HepG2 (cell line): Measurements from ENCODE around the gene PSEN2. TPM values are rescaled to one million over a fixed set of nuclear protein-coding genes. Genes with fewer than 3 reads are reported as not detected.

Source experiments
- ATAC-seq: fragments of 200-7000 bp; cut with Tn5 transposase; 3 replicates; pipeline ENCODE4 v1.9.1; 2020; ENCODE audit warnings: mild to moderate bottlenecking, moderate library complexity
- BruUV-seq: library from RNA; stranded (reverse); fragments of 400-500 nt; replicated peaks from 2 replicates; lab custom pipeline; 2021; lab: Mats Ljungman, UMichigan
- CTCF ChIA-PET: fragments of 300-600 bp; formaldehyde crosslinking; extraction: SDS; loops from one replicate; lab custom pipeline; 2021; ENCODE audit warnings: low total read pairs, inconsistent platforms, low intra/inter-chr PET ratio; lab: Yijun Ruan, JAX
- POLR2A ChIA-PET: fragments of 350-600 bp; sonication (Branson Sonifier 250); formaldehyde crosslinking; loops from one replicate; lab custom pipeline; 2020; ENCODE audit warnings: antibody characterized with exemption, inconsistent platforms; lab: Yijun Ruan, JAX
- DNase-seq: peaks from one replicate; pipeline ENCODE4 v3.0.0-alpha.2; 2015; ENCODE audit warnings: low spot score
- FAIRE-seq: peaks from 3 replicates; lab custom pipeline; 2011; peaks lifted over from hg19 to GRCh38; lab: Jason Lieb, UNC
- H2AFZ ChIP-seq: one replicate; pipeline ENCODE4 v1.6.1; 2011; ENCODE audit warnings: low read length, inconsistent platforms
- H3K27ac ChIP-seq: fragments of 300-600 bp; 3 replicates; pipeline ENCODE4 v1.8.0; 2011; ENCODE audit warnings: mixed run types, mild to moderate bottlenecking, mixed read lengths, low read length, inconsistent platforms; ENCODE audit not compliant: insufficient read depth; ENCODE audit errors: extremely low read length
- H3K27me3 ChIP-seq, 2 experiments: fragments of 200-600 bp in 1 of 2; 2 replicates in 1 of 2; 3 replicates in 1 of 2; pipeline versions ENCODE4 v1.6.0 to v1.8.0; 2011; ENCODE audit warnings: low read length in 2 of 2, mild to moderate bottlenecking in 2 of 2, moderate library complexity in 2 of 2, inconsistent platforms in 1 of 2; ENCODE audit not compliant: insufficient read depth in 2 of 2, control insufficient read depth in 1 of 2
- H3K36me3 ChIP-seq, 2 experiments: fragments of 200-600 bp in 1 of 2; replicated peaks in 1 of 2; 2 replicates in 1 of 2; 3 replicates in 1 of 2; pipeline versions ENCODE4 v1.5.1 to v1.8.0; 2011; ENCODE audit warnings: low read length in 2 of 2, inconsistent platforms in 1 of 2; ENCODE audit not compliant: insufficient read depth in 2 of 2, control insufficient read depth in 1 of 2
- H3K4me1 ChIP-seq: 2 replicates; pipeline ENCODE4 v1.5.1; 2012; ENCODE audit warnings: low read length, inconsistent platforms; ENCODE audit not compliant: insufficient read depth
- H3K4me2 ChIP-seq: 2 replicates; pipeline ENCODE4 v1.6.0; 2011; ENCODE audit warnings: low read depth, low read length, inconsistent platforms
- H3K4me3 ChIP-seq, 3 experiments: fragments of 200-600 bp in 1 of 3; sonication (generic), shearing (Covaris generic) in 1 of 3; replicated peaks in 1 of 3; 2 replicates each; pipeline ENCODE4 v1.5.1; 2011 to 2016; ENCODE audit warnings: low read length in 3 of 3, inconsistent platforms in 2 of 3, low read depth in 2 of 3, mild to moderate bottlenecking in 2 of 3, control low read depth in 1 of 3, mixed read lengths in 1 of 3; ENCODE audit not compliant: insufficient read depth in 1 of 3
- H3K79me2 ChIP-seq: one replicate; pipeline ENCODE4 v1.6.1; 2011; ENCODE audit warnings: low read length, inconsistent platforms; ENCODE audit not compliant: insufficient read depth
- H3K9ac ChIP-seq: 2 replicates; pipeline ENCODE4 v1.6.0; 2011; ENCODE audit warnings: mild to moderate bottlenecking, low read depth, low read length, inconsistent platforms; ENCODE audit not compliant: insufficient read depth
- H3K9me3 ChIP-seq: 2 replicates; pipeline ENCODE4 v1.5.1; 2012; ENCODE audit warnings: mild to moderate bottlenecking, low read length
- H4K20me1 ChIP-seq: 2 replicates; pipeline ENCODE4 v1.6.0; 2011; ENCODE audit warnings: inconsistent platforms, mild to moderate bottlenecking, low read length, moderate library complexity; ENCODE audit not compliant: insufficient read depth
- CTCF ChIP-seq: sonication (generic); formaldehyde crosslinking; IDR thresholded peaks from 2 replicates; pipeline ENCODE4 v1.5.0; 2020; ENCODE audit warnings: mild to moderate bottlenecking, missing genetic modification reagents, moderate library complexity
- GATAD2A ChIP-seq: IDR thresholded peaks from 2 replicates; pipeline ENCODE4 v1.6.1; 2016
- KMT2B ChIP-seq: IDR thresholded peaks from 2 replicates; pipeline ENCODE4 v1.6.1; 2016; ENCODE audit warnings: missing genetic modification reagents, missing compliant biosample characterization
- LRRFIP1 ChIP-seq: sonication (generic); formaldehyde crosslinking; conservative IDR thresholded peaks from 2 replicates; pipeline ENCODE4 v1.4.0; 2020; ENCODE audit warnings: missing genetic modification reagents
- TAF1 ChIP-seq: sonication (generic); formaldehyde crosslinking; IDR thresholded peaks from 2 replicates; pipeline ENCODE4 v1.4.0; 2020; ENCODE audit warnings: missing genetic modification reagents
- ZFP62 ChIP-seq: sonication (generic); formaldehyde crosslinking; IDR thresholded peaks from 2 replicates; pipeline ENCODE4 v1.4.0; 2020; ENCODE audit warnings: missing genetic modification reagents
- ZIK1 ChIP-seq: sonication (generic); formaldehyde crosslinking; IDR thresholded peaks from 2 replicates; pipeline ENCODE4 v1.5.0; 2020; ENCODE audit warnings: mild to moderate bottlenecking, low read depth, missing genetic modification reagents, borderline replicate concordance
- ZNF207 ChIP-seq: fragments of 450-650 bp; IDR thresholded peaks from 2 replicates; pipeline ENCODE4 v1.6.1; 2016; ENCODE audit warnings: antibody characterized with exemption, borderline replicate concordance
- ZNF354B ChIP-seq: sonication (generic); formaldehyde crosslinking; IDR thresholded peaks from 2 replicates; pipeline ENCODE4 v1.8.0; 2022; ENCODE audit warnings: mild to moderate bottlenecking, missing genetic modification reagents
- ZNF441 ChIP-seq: sonication (generic); formaldehyde crosslinking; IDR thresholded peaks from 2 replicates; pipeline ENCODE4 v1.7.0; 2021; ENCODE audit warnings: missing genetic modification reagents, borderline replicate concordance
- WGBS: methylation state at CpG from one replicate; pipeline ENCODE4 v1.1.6; 2017; ENCODE audit warnings: low lambda C conversion rate; 5-methylcytosine and 5-hydroxymethylcytosine counted together
- in situ Hi-C: cut with HindIII; loops from 2 replicates; pipeline ENCODE4 v1.10.0; 2017; ENCODE audit warnings: low pct_unique_long_range_greater_than_20kb; ENCODE audit not compliant: extremely low pct_ligation_motif_present
- intact Hi-C: fragments of 100-400 bp; cut with micrococcal nuclease; formaldehyde crosslinking; loops from one replicate; pipeline ENCODE4 v1.10.0; 2022; ENCODE audit not compliant: unreplicated experiment
- polyA plus RNA-seq, 8 experiments: library from polyadenylated mRNA; depleted of rRNA in 3 of 8; stranded (reverse) in 7 of 8; unstranded in 1 of 8; fragments of >200 nt; fragmentation: Illumina TruSeq in 4 of 8; extraction: Trizol in 4 of 8; gene quantifications; 2 replicates each; pipeline versions ENCODE4 v1.2.1 to v1.2.3, GENCODE V29; 2011 to 2016; ENCODE audit warnings: low read depth in 4 of 8, missing spikeins in 1 of 8, mixed read lengths in 1 of 8; ENCODE audit not compliant: insufficient read depth in 1 of 8
- total RNA-seq, 5 experiments: library from RNA; depleted of rRNA; stranded (reverse); fragments of >200 nt; fragmentation: Illumina TruSeq; extraction: Trizol; gene quantifications; 2 replicates each; pipeline ENCODE4 v1.2.3, GENCODE V29; 2016; ENCODE audit warnings: low read depth in 1 of 5

PSEN2 gene
- total and polyA plus RNA-seq, 2 of the 13 experiments (the other 11 are each of a cell fraction or from before 2014, with no cell fraction given) = 5.9 to 13.1 TPM

- ATAC-seq (no peak), DNase-seq (no peak), FAIRE-seq (no peak)
- no peaks in the 10 kb centered on the region for H3K79me2 ChIP-seq
- no peak overlapping the region for H2AFZ ChIP-seq
- ChIA-PET POLR2A (no interaction called here), CTCF (no interaction called here)
- H3K4me3 ChIP-seq = no peak overlapping the region
- intact Hi-C loops (no loop called here), in situ Hi-C loops (no loop called here)
- H3K27ac ChIP-seq = no peak overlapping the region
- no TSS peak for BruUV-seq
- H3K9me3 ChIP-seq = no peaks in the 10 kb centered on the region
- no peaks in the 10 kb centered on the region for H3K27me3 ChIP-seq
- TF ChIP-seq ZNF207 (no peak), ZIK1 (no peak), TAF1 (CRISPR knock-in tag) (no peak), KMT2B (CRISPR knock-in tag) (no peak), CTCF (CRISPR knock-in tag) (no peak), GATAD2A (no peak), ZNF354B (CRISPR knock-in tag) (no peak), LRRFIP1 (CRISPR knock-in tag) (no peak), ZNF441 (no peak), ZFP62 (no peak)
- 84% methylated on average over 12 of the region's 12 CpGs for WGBS
- H3K4me1 ChIP-seq = peaks cover 23% of the 10 kb centered on the region
- no peak overlapping the region for H3K9ac ChIP-seq
- H3K4me2 ChIP-seq = no peak overlapping the region
- peaks cover 1 to 13% of the 10 kb centered on the region in 2 experiments; a peak in 2 of 5 replicates for H3K36me3 ChIP-seq
- H4K20me1 ChIP-seq = no peaks in the 10 kb centered on the region
These were observed 4.4 kb downstream of the PSEN2 start for GRCh38 chr1:226874579-226875425.
